ENCODE measurements around the gene SPTB.

SPTB gene

DNA sequence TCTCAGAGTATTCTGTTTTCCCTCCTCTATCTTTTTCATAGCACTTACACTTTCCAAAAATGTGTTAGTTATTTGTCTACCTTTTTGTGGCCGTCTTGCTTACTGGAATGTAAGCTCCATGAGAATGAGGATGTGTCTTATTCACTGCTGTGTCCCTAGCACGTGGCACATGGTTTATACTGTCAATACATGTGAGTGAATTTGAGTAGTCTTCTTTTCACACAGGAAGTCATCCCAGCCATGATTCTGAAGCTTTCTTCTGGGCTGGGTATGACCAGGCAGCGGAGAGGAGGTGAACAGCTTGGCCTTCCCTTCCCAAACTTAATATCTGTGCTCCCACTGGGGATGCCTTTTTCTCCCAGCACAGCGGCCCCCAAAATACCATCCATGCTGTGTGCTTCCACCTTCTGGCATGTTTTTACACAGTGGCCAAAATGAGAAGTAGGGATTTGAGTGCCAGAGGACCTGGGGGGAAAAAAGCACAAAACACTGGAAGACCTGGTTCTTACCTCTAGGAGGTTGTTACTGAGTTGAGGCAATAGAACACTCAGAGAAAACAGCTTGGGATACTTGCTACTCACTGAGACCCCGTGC, 165.2 kb downstream of the SPTB start:
- no peak for DNase-seq (ENCODE audit: low read depth)
- H3K4me3 ChIP-seq (ENCODE audit: low read depth, low read length), result no peak overlapping the region
- TF ChIP-seq CTCF (IDR thresholded peaks at IDR 0.05; ENCODE audit: insufficient read depth, low read depth, low read length, missing control alignments), result no peak

GRCh38 chr14:64713677-64714076, 166.0 kb downstream of the SPTB start:
- DNase-seq (ENCODE audit: low read depth), result no peak
- H3K4me3 ChIP-seq (ENCODE audit: low read depth, low read length), result no peak overlapping the region
- TF ChIP-seq CTCF (IDR thresholded peaks at IDR 0.05; ENCODE audit: insufficient read depth, low read depth, low read length, missing control alignments), result no peak

DNA sequence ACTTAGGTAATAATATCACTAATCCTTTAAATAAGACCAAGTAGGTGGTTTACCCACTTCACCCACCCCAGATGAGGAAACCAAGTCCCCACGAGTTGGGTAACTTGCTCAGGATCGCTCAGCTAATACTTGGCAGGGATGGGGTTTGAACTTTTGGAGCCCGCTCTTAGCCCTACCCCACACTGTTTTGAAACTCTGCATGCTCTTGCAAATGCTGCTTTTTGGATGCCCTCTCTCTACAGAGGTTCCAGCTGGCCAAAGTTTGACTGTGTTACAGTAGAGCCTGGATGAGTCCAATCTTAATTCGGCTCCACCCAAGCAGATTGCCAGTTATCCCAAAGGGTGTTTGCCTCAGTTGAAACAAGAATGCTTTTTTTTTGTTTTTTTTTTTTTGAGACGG, 168.7 kb downstream of the SPTB start:
- H3K4me3 ChIP-seq (ENCODE audit: low read depth, low read length), result no peak overlapping the region
- no peak for TF ChIP-seq CTCF (IDR thresholded peaks at IDR 0.05; ENCODE audit: insufficient read depth, low read depth, low read length, missing control alignments)
- no peak for DNase-seq (ENCODE audit: low read depth)

- no peak overlapping the region for H3K4me3 ChIP-seq (ENCODE audit: low read depth, low read length)
- DNase-seq (ENCODE audit: low read depth), result no peak
- no peak for TF ChIP-seq CTCF (IDR thresholded peaks at IDR 0.05; ENCODE audit: insufficient read depth, low read depth, low read length, missing control alignments)
Observed at GRCh38 chr14:64709126-64709525, 170.6 kb downstream of the SPTB start.

DNA sequence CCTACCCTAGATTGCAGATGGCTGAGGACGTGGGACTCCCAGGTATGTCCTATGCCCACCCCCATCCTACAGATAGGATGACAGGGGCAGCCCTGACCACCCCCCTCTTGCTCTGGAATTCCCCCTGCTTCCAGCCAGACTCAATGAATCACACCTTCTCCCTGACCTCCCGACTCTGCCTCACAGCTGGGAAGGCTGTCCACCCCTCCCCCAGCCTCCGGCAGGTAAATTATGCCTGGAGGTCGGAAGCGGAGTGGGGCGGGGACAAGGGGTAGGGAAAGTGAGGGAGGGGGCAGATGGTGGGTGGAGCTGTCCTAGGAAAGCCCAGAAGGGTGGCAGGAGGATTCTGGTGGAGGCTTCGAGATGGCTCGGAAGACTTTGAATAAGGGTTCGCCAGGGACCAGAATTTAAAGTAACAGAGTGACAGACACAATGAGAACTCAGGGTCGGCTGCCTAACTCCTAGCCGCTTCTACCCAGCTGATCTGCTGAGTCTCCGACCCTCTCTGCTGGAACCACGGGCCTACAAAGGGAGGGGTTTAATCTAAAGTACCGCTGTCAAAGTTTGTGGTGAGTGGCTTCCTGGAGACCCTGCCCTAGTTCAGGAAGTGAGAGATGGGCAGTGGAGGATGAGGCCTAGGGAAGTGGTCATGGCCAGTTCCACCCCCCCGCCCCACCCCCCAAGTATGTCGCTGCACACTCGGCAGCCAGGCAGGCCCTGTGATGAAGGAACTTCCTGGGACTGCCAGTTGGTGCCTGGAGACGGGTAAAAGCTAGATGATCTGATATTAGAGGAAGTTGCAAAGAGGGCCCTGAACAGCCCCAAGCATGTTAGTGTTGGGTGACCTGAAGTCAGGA, 171.3 kb downstream of the SPTB start:
- H3K4me3 ChIP-seq (ENCODE audit: low read depth, low read length), result no peak overlapping the region
- no peak for TF ChIP-seq CTCF (IDR thresholded peaks at IDR 0.05; ENCODE audit: insufficient read depth, low read depth, low read length, missing control alignments)
- no peak for DNase-seq (ENCODE audit: low read depth)

DNA sequence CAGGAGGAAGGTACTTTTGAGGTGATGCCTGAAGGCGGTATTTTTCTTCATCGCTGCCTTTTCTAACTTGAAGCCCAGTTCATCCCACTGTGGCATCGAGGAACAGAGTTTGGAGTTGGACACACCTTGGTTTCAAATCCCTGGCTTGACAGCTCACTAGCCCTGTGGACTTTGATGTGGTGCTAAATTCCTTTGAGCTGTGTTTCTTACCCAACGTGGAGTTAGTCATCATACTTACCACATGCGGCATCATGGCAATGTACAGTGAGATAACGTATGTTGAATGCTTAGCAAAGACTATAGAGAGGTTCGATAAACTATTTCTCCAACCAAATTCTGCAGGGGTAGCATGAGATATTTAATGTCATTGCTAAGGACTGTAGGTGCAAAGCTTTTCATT, 172.0 kb downstream of the SPTB start:
- H3K4me3 ChIP-seq (ENCODE audit: low read depth, low read length), result no peak overlapping the region
- DNase-seq (ENCODE audit: low read depth), result no peak
- no peak for TF ChIP-seq CTCF (IDR thresholded peaks at IDR 0.05; ENCODE audit: insufficient read depth, low read depth, low read length, missing control alignments)

Measured in GM12865 (cell line).